Sigmoid colon (tissue), 3 donors: ENCODE data around the gene CCDC78.

Source experiments
- POLR2A ChIP-seq, 2 donors: fragments of 450-650 bp; IDR thresholded peaks; one replicate each; pipeline ENCODE4 v1.6.1; 2016; ENCODE audit warnings: antibody characterized with exemption in 2 of 2, mild to moderate bottlenecking in 2 of 2, moderate library complexity in 2 of 2
- TF ChIP-seq, protein P1 (sequence below), 4 experiments: fragments of 450-650 bp in 3 of 4; fragments of 200-600 bp in 1 of 4; IDR thresholded peaks; one replicate each; pipeline ENCODE4 v1.5.1; 2016 to 2019; ENCODE audit warnings: antibody characterized with exemption in 4 of 4, mild to moderate bottlenecking in 3 of 4, moderate library complexity in 2 of 4

DNA sequence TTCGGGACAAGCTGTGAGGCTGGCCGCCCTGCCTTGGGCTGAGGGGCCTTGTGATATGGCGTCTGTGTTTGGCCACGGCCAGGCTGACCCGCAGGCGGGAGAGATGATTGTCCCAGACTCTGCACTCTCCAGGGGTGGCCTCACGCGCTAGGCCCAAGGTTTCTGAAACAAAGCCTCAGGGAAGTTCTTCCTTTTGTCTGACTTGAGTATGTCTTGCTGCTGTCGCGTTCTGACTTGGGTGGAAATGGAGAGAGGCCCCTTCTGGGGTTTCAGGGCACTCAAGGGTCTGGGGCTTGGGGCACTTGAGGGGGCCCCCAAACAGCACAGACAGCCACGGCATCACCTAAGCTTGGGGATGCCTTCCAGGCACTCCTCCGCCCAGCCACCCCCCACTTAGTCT lies 15.2 kb downstream of the CCDC78 start:
- TF ChIP-seq, protein P1, sequence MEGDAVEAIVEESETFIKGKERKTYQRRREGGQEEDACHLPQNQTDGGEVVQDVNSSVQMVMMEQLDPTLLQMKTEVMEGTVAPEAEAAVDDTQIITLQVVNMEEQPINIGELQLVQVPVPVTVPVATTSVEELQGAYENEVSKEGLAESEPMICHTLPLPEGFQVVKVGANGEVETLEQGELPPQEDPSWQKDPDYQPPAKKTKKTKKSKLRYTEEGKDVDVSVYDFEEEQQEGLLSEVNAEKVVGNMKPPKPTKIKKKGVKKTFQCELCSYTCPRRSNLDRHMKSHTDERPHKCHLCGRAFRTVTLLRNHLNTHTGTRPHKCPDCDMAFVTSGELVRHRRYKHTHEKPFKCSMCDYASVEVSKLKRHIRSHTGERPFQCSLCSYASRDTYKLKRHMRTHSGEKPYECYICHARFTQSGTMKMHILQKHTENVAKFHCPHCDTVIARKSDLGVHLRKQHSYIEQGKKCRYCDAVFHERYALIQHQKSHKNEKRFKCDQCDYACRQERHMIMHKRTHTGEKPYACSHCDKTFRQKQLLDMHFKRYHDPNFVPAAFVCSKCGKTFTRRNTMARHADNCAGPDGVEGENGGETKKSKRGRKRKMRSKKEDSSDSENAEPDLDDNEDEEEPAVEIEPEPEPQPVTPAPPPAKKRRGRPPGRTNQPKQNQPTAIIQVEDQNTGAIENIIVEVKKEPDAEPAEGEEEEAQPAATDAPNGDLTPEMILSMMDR (IDR thresholded peaks at IDR 0.05), result no peak
- no peak for TF ChIP-seq POLR2A (IDR thresholded peaks at IDR 0.05)
